Superior temporal gyrus (tissue), 1 donor: ENCODE measurements around the gene RPTOR.

Source experiments
- DNase-seq: peaks from one replicate; pipeline ENCODE4 v3.0.0-alpha.2; 2016; ENCODE audit errors: extremely low spot score

RPTOR gene

GRCh38 chr17:80943346-80944145 is 398.9 kb downstream of the RPTOR start:
- no peak for DNase-seq

- DNase-seq: no peak
These were observed 399.7 kb downstream of the RPTOR start for GRCh38 chr17:80944326-80944725.

- no peak for DNase-seq
These were observed 401.1 kb downstream of the RPTOR start for GRCh38 chr17:80945736-80946135.

GRCh38 chr17:80946449-80946848 is 401.8 kb downstream of the RPTOR start:
- DNase-seq: no peak

GRCh38 chr17:80947200-80947940 is 402.7 kb downstream of the RPTOR start:
- no peak for DNase-seq

GRCh38 chr17:80948019-80948975 is 403.7 kb downstream of the RPTOR start:
- DNase-seq: no peak

- no peak for DNase-seq
These were observed 404.4 kb downstream of the RPTOR start for GRCh38 chr17:80948976-80949450.

GRCh38 chr17:80949451-80950421 is 405.1 kb downstream of the RPTOR start:
- DNase-seq: no peak

- no peak for DNase-seq
These were observed 406.0 kb downstream of the RPTOR start for GRCh38 chr17:80950466-80951120.

GRCh38 chr17:80951121-80952090 is 406.8 kb downstream of the RPTOR start:
- no peak for DNase-seq

- no peak for DNase-seq
These were observed 407.7 kb downstream of the RPTOR start for GRCh38 chr17:80952291-80952690.

GRCh38 chr17:80953471-80954315 is 409.1 kb downstream of the RPTOR start:
- no peak for DNase-seq

- no peak for DNase-seq
These were observed 410.4 kb downstream of the RPTOR start for GRCh38 chr17:80955078-80955477.

- DNase-seq: no peak
These were observed 411.1 kb downstream of the RPTOR start for GRCh38 chr17:80955671-80956280.

- no peak for DNase-seq
These were observed 411.9 kb downstream of the RPTOR start for GRCh38 chr17:80956321-80957190.

- DNase-seq: no peak
These were observed 412.9 kb downstream of the RPTOR start for GRCh38 chr17:80957461-80957941.
